ENCODE measurements around the gene C15orf40. TPM values are rescaled to one million over a fixed set of nuclear protein-coding genes. Genes with fewer than 3 reads are reported as not detected.

The C15orf40 gene
- total and polyA plus RNA-seq, 2 experiments from 2014 or later, result 12.2 to 29.1 TPM

GRCh38 chr15:82950746-82951370 is 60.6 kb downstream of the C15orf40 start:
- H2AFZ ChIP-seq, result no peak overlapping the region
- DNase-seq (ENCODE audit: low spot score), result no peak
- 72% methylated on average over 6 of the region's 6 CpGs for WGBS (ENCODE audit: low lambda C conversion rate, missing lambda C conversion rate)
- TF ChIP-seq EZH2 (IDR thresholded peaks at IDR 0.05; ENCODE audit: borderline replicate concordance) (no peak), EZH2phosphoT487 (IDR thresholded peaks at IDR 0.05; ENCODE audit: low read depth, severe bottlenecking, unreplicated experiment) (no peak)
- TF ChIP-seq, protein P1, sequence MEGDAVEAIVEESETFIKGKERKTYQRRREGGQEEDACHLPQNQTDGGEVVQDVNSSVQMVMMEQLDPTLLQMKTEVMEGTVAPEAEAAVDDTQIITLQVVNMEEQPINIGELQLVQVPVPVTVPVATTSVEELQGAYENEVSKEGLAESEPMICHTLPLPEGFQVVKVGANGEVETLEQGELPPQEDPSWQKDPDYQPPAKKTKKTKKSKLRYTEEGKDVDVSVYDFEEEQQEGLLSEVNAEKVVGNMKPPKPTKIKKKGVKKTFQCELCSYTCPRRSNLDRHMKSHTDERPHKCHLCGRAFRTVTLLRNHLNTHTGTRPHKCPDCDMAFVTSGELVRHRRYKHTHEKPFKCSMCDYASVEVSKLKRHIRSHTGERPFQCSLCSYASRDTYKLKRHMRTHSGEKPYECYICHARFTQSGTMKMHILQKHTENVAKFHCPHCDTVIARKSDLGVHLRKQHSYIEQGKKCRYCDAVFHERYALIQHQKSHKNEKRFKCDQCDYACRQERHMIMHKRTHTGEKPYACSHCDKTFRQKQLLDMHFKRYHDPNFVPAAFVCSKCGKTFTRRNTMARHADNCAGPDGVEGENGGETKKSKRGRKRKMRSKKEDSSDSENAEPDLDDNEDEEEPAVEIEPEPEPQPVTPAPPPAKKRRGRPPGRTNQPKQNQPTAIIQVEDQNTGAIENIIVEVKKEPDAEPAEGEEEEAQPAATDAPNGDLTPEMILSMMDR (IDR thresholded peaks at IDR 0.05; ENCODE audit: poor library complexity), result no peak
- peaks cover 19% of the 10 kb centered on the region for H3K27me3 ChIP-seq
- no peaks in the 10 kb centered on the region for H3K9me2 ChIP-seq (replicated peaks; ENCODE audit: insufficient read depth)
- H3K4me3 ChIP-seq, result no peak overlapping the region
- H3K79me2 ChIP-seq, result no peaks in the 10 kb centered on the region
- H3K4me1 ChIP-seq (ENCODE audit: insufficient read depth), result no peaks in the 10 kb centered on the region
- no peaks in the 10 kb centered on the region for H3K9me3 ChIP-seq (ENCODE audit: low read depth)
- H3K27ac ChIP-seq, result no peak overlapping the region
- H4K20me1 ChIP-seq (ENCODE audit: insufficient read depth, poor library complexity, severe bottlenecking), result no peaks in the 10 kb centered on the region
- peak overlapping the region; percentile 97 for H3K4me2 ChIP-seq
- no peaks in the 10 kb centered on the region for H3K36me3 ChIP-seq (replicated peaks; ENCODE audit: insufficient read depth, low read depth)

DNA sequence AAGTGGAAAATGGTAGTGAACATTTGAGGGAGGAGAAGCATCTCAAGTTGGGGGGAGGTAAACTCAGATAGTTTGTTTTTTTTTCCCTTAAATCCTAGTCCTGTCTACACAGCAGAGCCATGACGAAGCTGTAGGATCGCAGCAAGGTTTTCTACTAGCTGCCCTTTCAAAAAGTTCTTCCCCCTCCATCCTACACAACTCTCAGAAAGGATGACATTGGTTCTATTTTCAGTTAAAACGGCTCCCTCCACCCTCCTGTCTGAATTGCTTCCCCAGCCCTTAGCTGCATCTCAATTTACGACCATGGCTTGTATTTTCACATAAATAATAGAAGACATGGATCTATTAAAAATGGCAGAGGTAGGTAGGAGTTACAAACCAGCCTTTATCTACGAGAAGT is 61.1 kb downstream of the C15orf40 start:
- Histone ChIP-seq H3K4me3 (no peak overlapping the region), H3K79me2 (no peaks in the 10 kb centered on the region)
- WGBS (ENCODE audit: low lambda C conversion rate, missing lambda C conversion rate), result 78% methylated on average over 5 of the region's 5 CpGs

DNA sequence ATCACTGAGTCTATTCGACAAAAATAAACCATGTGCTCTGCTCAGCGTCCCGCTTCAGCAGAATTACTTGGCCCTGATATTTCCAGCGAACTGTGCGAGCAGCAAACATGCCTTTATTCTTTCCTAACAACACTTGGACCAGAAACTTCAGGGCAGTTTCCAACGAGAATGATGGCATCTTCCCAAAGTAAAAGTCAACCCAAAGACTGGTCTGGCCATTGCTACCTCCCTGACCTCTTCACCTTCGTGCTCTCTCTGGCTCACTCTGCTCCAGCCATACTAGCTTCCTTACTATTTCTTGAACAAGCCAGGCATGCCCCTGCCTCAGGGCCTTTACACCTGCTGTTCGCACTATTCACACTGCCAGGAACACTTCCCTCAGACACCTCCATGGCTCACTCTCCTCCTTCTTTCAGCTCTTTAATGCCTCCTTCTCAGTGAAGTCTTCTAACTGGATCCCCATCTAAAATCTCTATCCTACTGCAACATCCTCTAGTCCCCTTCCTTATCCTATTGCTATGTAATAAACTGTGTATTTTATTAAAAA is 65.2 kb downstream of the C15orf40 start:
- no peak overlapping the region for H3K4me3 ChIP-seq
- H3K79me2 ChIP-seq, result no peaks in the 10 kb centered on the region
- no peak for DNase-seq (ENCODE audit: low spot score)

More for the DNA sequence above, 61.1 kb downstream of the C15orf40 start:
- Histone ChIP-seq H3K4me2 (no peak overlapping the region), H3K27me3 (peaks cover 19% of the 10 kb centered on the region), H4K20me1 (ENCODE audit: insufficient read depth, poor library complexity, severe bottlenecking) (no peaks in the 10 kb centered on the region), H3K9me3 (ENCODE audit: low read depth) (no peaks in the 10 kb centered on the region), H3K27ac (no peak overlapping the region), H2AFZ (no peak overlapping the region), H3K4me1 (ENCODE audit: insufficient read depth) (no peaks in the 10 kb centered on the region), H3K9me2 (replicated peaks; ENCODE audit: insufficient read depth) (no peaks in the 10 kb centered on the region), H3K36me3 (replicated peaks; ENCODE audit: insufficient read depth, low read depth) (no peaks in the 10 kb centered on the region)
- no peak for DNase-seq (ENCODE audit: low spot score)
- TF ChIP-seq EZH2phosphoT487 (IDR thresholded peaks at IDR 0.05; ENCODE audit: low read depth, severe bottlenecking, unreplicated experiment), result no peak
- TF ChIP-seq, protein P1 (IDR thresholded peaks at IDR 0.05; ENCODE audit: poor library complexity), result no peak
- no peak for TF ChIP-seq EZH2 (IDR thresholded peaks at IDR 0.05; ENCODE audit: borderline replicate concordance)

More for the DNA sequence above, 65.2 kb downstream of the C15orf40 start:
- Histone ChIP-seq H3K4me2 (no peak overlapping the region), H3K9me2 (replicated peaks; ENCODE audit: insufficient read depth) (no peaks in the 10 kb centered on the region), H2AFZ (no peak overlapping the region), H3K9me3 (ENCODE audit: low read depth) (no peaks in the 10 kb centered on the region), H3K27ac (no peak overlapping the region), H3K27me3 (peaks cover 14% of the 10 kb centered on the region), H4K20me1 (ENCODE audit: insufficient read depth, poor library complexity, severe bottlenecking) (no peaks in the 10 kb centered on the region), H3K36me3 (replicated peaks; ENCODE audit: insufficient read depth, low read depth) (no peaks in the 10 kb centered on the region), H3K4me1 (ENCODE audit: insufficient read depth) (no peaks in the 10 kb centered on the region)
- TF ChIP-seq EZH2phosphoT487 (IDR thresholded peaks at IDR 0.05; ENCODE audit: low read depth, severe bottlenecking, unreplicated experiment) (no peak), EZH2 (IDR thresholded peaks at IDR 0.05; ENCODE audit: borderline replicate concordance) (no peak)
- TF ChIP-seq, protein P1 (IDR thresholded peaks at IDR 0.05; ENCODE audit: poor library complexity), result no peak
- WGBS (ENCODE audit: low lambda C conversion rate, missing lambda C conversion rate), result 92% methylated on average over 8 of the region's 8 CpGs
